WTC11 (cell line): ENCODE measurements around the gene MKI67. TPM values are rescaled to one million over a fixed set of nuclear protein-coding genes. Genes with fewer than 3 reads are reported as not detected.

Experiments
- ATAC-seq: fragments of 200-7000 bp; cut with Tn5 transposase; 2 replicates; pipeline ENCODE4 v1.10.0; 2021; ENCODE audit warnings: mild to moderate bottlenecking, moderate library complexity
- CTCF ChIA-PET: fragments of 300-600 bp; sonication (Branson Sonifier 250); formaldehyde crosslinking; loops from one replicate; lab custom pipeline; 2021; ENCODE audit warnings: antibody characterized with exemption; lab: Charles Lee
- POLR2A ChIA-PET: fragments of 350-600 bp; sonication (Branson Sonifier 250); formaldehyde crosslinking; loops from one replicate; lab custom pipeline; 2021; ENCODE audit warnings: antibody characterized with exemption; lab: Charles Lee
- DNase-seq: peaks from one replicate; pipeline ENCODE4 v3.0.0; 2021; ENCODE audit warnings: low spot score
- H3K27ac Mint-ChIP-seq: 2 replicates; pipeline ENCODE4 v1.8.0; 2021; ENCODE audit warnings: mixed read lengths
- H3K27me3 Mint-ChIP-seq: 2 replicates; pipeline ENCODE4 v1.8.0; 2021; ENCODE audit warnings: low read depth, mild to moderate bottlenecking, moderate library complexity, mixed read lengths
- H3K36me3 Mint-ChIP-seq: 2 replicates; pipeline ENCODE4 v1.8.0; 2021; ENCODE audit warnings: mixed read lengths
- H3K4me1 Mint-ChIP-seq: 2 replicates; pipeline ENCODE4 v1.8.0; 2022; ENCODE audit warnings: mixed read lengths
- H3K4me3 Mint-ChIP-seq: 2 replicates; pipeline ENCODE4 v1.8.0; 2021; ENCODE audit warnings: mild to moderate bottlenecking, moderate library complexity, mixed read lengths
- H3K9me3 Mint-ChIP-seq: 2 replicates; pipeline ENCODE4 v1.8.0; 2021; ENCODE audit warnings: mixed read lengths
- AFF4 ChIP-seq: sonication (generic); formaldehyde crosslinking; IDR thresholded peaks from 2 replicates; pipeline ENCODE4 v1.8.1; 2023; ENCODE audit warnings: mild to moderate bottlenecking, missing genetic modification reagents, borderline replicate concordance
- ATF1 ChIP-seq: sonication (generic); formaldehyde crosslinking; IDR thresholded peaks from 2 replicates; pipeline ENCODE4 v1.8.1; 2023; ENCODE audit warnings: mild to moderate bottlenecking, moderate library complexity, missing genetic modification reagents
- ATF2 ChIP-seq: sonication (generic); formaldehyde crosslinking; IDR thresholded peaks from 2 replicates; pipeline ENCODE4 v1.8.1; 2022; ENCODE audit warnings: low read depth, missing genetic modification reagents, borderline replicate concordance
- ATF3 ChIP-seq: sonication (generic); formaldehyde crosslinking; conservative IDR thresholded peaks from 2 replicates; pipeline ENCODE4 v1.8.1; 2022; ENCODE audit warnings: mild to moderate bottlenecking, missing genetic modification reagents
- ELF4 ChIP-seq: sonication (generic); formaldehyde crosslinking; IDR thresholded peaks from 2 replicates; pipeline ENCODE4 v1.8.1; 2022; ENCODE audit warnings: low read depth, mild to moderate bottlenecking, moderate library complexity, missing genetic modification reagents
- ESRRA ChIP-seq: sonication (generic); formaldehyde crosslinking; IDR thresholded peaks from 2 replicates; pipeline ENCODE4 v1.8.1; 2022; ENCODE audit warnings: mild to moderate bottlenecking, missing genetic modification reagents, borderline replicate concordance
- FOXK1 ChIP-seq: sonication (generic); formaldehyde crosslinking; IDR thresholded peaks from 2 replicates; pipeline ENCODE4 v1.8.0; 2022; ENCODE audit warnings: mild to moderate bottlenecking, moderate library complexity, missing genetic modification reagents
- FOXP1 ChIP-seq: sonication (generic); formaldehyde crosslinking; IDR thresholded peaks from 2 replicates; pipeline ENCODE4 v1.8.0; 2022; ENCODE audit warnings: missing genetic modification reagents, mild to moderate bottlenecking, moderate library complexity, borderline replicate concordance
- GTF2I ChIP-seq: fragments of 250-450 bp; sonication (Bioruptor Pico); conservative IDR thresholded peaks from 2 replicates; pipeline ENCODE4 v1.4.0; 2021; ENCODE audit warnings: mild to moderate bottlenecking
- MLX ChIP-seq: sonication (generic); formaldehyde crosslinking; IDR thresholded peaks from 2 replicates; pipeline ENCODE4 v1.8.1; 2023; ENCODE audit warnings: mild to moderate bottlenecking, missing genetic modification reagents, moderate library complexity
- MYBL2 ChIP-seq: sonication (generic); formaldehyde crosslinking; IDR thresholded peaks from 2 replicates; pipeline ENCODE4 v1.8.1; 2023; ENCODE audit warnings: mild to moderate bottlenecking, moderate library complexity, missing genetic modification reagents
- NFE2L1 ChIP-seq: sonication (generic); formaldehyde crosslinking; IDR thresholded peaks from 2 replicates; pipeline ENCODE4 v1.8.1; 2023; ENCODE audit warnings: missing genetic modification reagents
- NR3C1 ChIP-seq: sonication (generic); formaldehyde crosslinking; conservative IDR thresholded peaks from 2 replicates; pipeline ENCODE4 v1.8.1; 2023; ENCODE audit warnings: low read depth, mild to moderate bottlenecking, missing genetic modification reagents
- PRDM15 ChIP-seq: sonication (generic); formaldehyde crosslinking; IDR thresholded peaks from 2 replicates; pipeline ENCODE4 v1.8.0; 2022; ENCODE audit warnings: missing genetic modification reagents
- SOX15 ChIP-seq: fragments of 250-450 bp; sonication (Bioruptor Pico); IDR thresholded peaks from 2 replicates; pipeline ENCODE4 v1.9.0; 2021; ENCODE audit warnings: mild to moderate bottlenecking
- ZBTB21 ChIP-seq: sonication (generic); formaldehyde crosslinking; IDR thresholded peaks from 2 replicates; pipeline ENCODE4 v1.8.1; 2023; ENCODE audit warnings: mild to moderate bottlenecking, missing genetic modification reagents, borderline replicate concordance
- ZNF138 ChIP-seq: sonication (generic); formaldehyde crosslinking; conservative IDR thresholded peaks from 2 replicates; pipeline ENCODE4 v1.8.1; 2022; ENCODE audit warnings: mild to moderate bottlenecking, moderate library complexity, missing genetic modification reagents
- ZNF317 ChIP-seq: sonication (generic); formaldehyde crosslinking; IDR thresholded peaks from 2 replicates; pipeline ENCODE4 v1.8.1; 2023; ENCODE audit warnings: low read depth, mild to moderate bottlenecking, moderate library complexity, missing genetic modification reagents, borderline replicate concordance
- ZNF396 ChIP-seq: fragments of 250-450 bp; sonication (Bioruptor Pico); IDR thresholded peaks from 2 replicates; pipeline ENCODE4 v1.8.0; 2021; ENCODE audit warnings: mild to moderate bottlenecking, moderate library complexity, borderline replicate concordance
- ZNF425 ChIP-seq: fragments of 250-450 bp; sonication (Bioruptor Pico); conservative IDR thresholded peaks from 2 replicates; pipeline ENCODE4 v1.9.0; 2021; ENCODE audit warnings: mild to moderate bottlenecking
- total RNA-seq: library from RNA; stranded (reverse); gene quantifications from 3 replicates; pipeline ENCODE4 v1.2.3, GENCODE V29; 2021

Gene MKI67
- total RNA-seq, 1 experiment from 2014 or later, result 118 TPM

- TF ChIP-seq AFF4 (CRISPR knock-in tag) (no peak), NFE2L1 (no peak), FOXK1 (CRISPR knock-in tag) (no peak), ZBTB21 (CRISPR knock-in tag) (no peak), FOXP1 (CRISPR knock-in tag) (no peak), ZNF317 (no peak), SOX15 (CRISPR knock-in tag) (no peak)
Observed at GRCh38 chr10:128077155-128077875, 48.9 kb downstream of the MKI67 start (continued).

- no peaks in the 10 kb centered on the region for H3K36me3 Mint-ChIP-seq
- no peaks in the 10 kb centered on the region for H3K27me3 Mint-ChIP-seq
- POLR2A ChIA-PET, result no interaction called here
- ATAC-seq, result no peak
- TF ChIP-seq MLX (CRISPR knock-in tag) (no peak), FOXK1 (CRISPR knock-in tag) (no peak), ATF2 (CRISPR knock-in tag) (no peak), ELF4 (CRISPR knock-in tag) (no peak), ZNF425 (CRISPR knock-in tag) (no peak), MYBL2 (CRISPR knock-in tag) (no peak), ATF1 (no peak), ESRRA (no peak), PRDM15 (no peak), NR3C1 (no peak), ZNF396 (CRISPR knock-in tag) (no peak), ATF3 (CRISPR knock-in tag) (no peak), ZNF138 (CRISPR knock-in tag) (no peak), GTF2I (CRISPR knock-in tag) (no peak), ZNF317 (no peak)
- CTCF ChIA-PET, result interaction anchor here (0.6 to 0.7 kb wide), 2 partner anchors 11 to 17 kb away, joined by 3 read pairs; no protein-coding TSS in a partner anchor
- H3K27ac Mint-ChIP-seq, result no peak overlapping the region
- no peak for DNase-seq
- no peaks in the 10 kb centered on the region for H3K9me3 Mint-ChIP-seq
- no peak overlapping the region for H3K4me3 Mint-ChIP-seq
- H3K4me1 Mint-ChIP-seq, result peaks cover 10% of the 10 kb centered on the region
Observed at GRCh38 chr10:128074589-128074988, 51.6 kb downstream of the MKI67 start.
